GM23248 (cell line): ENCODE measurements around the gene STAT1.

Source experiments
- EZH2 ChIP-seq: fragments of 200-600 bp; sonication (generic); IDR thresholded peaks from 2 replicates; pipeline ENCODE4 v1.6.1; 2018; ENCODE audit warnings: antibody characterized with exemption, mild to moderate bottlenecking; ENCODE audit not compliant: insufficient read depth, poor library complexity, severe bottlenecking
- EZH2phosphoT487 ChIP-seq: fragments of 200-600 bp; sonication (generic); IDR thresholded peaks from 2 replicates; pipeline ENCODE4 v1.6.1; 2018; ENCODE audit warnings: antibody characterized with exemption, moderate library complexity, mild to moderate bottlenecking, low read depth; ENCODE audit not compliant: insufficient read depth

DNA sequence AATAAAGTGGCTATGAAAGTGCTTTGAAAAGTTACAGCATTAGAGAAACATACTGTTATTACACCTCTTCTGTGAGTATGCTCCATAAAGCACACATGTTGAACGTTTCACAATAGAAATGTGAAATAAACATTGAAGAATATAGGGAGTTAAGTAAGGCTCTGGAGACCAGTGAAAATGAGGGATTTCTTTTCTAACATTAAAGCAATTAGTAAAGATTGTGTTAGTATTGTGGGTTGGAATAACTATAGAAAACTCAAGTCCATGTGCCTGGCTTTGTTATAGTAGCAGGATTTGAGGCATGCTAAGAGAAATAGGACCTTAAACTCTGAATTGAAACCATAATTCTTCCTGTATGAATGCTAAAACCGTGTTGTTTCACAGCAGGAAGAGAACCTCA, 70.3 kb downstream of the STAT1 start:
- no peak for TF ChIP-seq EZH2
- TF ChIP-seq EZH2phosphoT487 = no peak
